GM21367 (cell line): ENCODE results near the gene ARID1B.
A peak's percentile ranks its signal among the peaks of the same experiment; 100 is the strongest.

Source experiments
- ATAC-seq: cut with Tn5 transposase; IDR thresholded peaks from one replicate; pipeline ENCODE4 v1.9.1; 2021; ENCODE audit not compliant: unreplicated experiment

Gene ARID1B

DNA sequence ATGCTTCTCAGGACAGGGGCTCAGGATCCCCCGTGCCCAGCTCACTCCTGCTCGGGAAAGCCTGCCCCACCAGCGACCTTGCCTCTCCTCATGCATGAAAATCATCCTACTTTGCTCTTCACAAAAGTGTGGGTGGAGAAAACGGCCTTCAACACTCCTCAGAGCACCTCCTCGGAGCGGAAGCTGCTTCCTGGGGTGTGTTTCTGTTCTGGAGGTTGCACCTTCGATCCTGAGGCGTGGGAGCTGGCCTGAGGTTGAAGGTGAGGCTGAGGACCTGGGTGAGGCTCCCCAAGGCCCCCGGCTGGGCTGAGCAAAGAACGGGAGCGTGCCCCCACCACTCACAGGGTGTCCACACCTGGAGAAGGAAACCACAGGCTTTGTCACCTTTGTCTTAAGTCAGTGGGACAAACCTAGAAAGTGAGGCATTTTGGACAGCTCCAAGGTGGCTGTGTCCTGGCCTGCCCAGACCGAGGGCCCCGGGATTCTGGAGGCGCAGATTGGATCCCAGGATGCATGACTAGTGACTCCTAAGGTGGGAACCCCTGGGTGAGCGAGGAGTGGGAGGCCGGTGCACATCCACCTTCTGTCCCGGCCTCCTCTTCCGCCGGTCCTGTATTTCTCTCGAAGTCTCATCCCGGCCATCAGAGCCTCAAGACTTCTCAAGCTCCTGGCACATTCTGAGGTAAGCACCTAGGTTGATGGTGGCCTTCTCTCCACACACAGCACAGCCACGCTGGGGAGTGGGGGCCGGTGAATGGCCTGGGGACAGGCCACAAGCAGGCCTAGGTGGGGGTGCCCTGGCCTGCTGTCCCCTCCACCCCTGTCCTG, 441.4 kb downstream of the ARID1B start:
- ATAC-seq, result no peak

GRCh38 chr6:157219201-157220200, 442.3 kb downstream of the ARID1B start:
- no peak for ATAC-seq

GRCh38 chr6:157220485-157220884, 443.3 kb downstream of the ARID1B start:
- ATAC-seq, result no peak

- no peak for ATAC-seq
These were observed 444.1 kb downstream of the ARID1B start for GRCh38 chr6:157221049-157221816.

DNA sequence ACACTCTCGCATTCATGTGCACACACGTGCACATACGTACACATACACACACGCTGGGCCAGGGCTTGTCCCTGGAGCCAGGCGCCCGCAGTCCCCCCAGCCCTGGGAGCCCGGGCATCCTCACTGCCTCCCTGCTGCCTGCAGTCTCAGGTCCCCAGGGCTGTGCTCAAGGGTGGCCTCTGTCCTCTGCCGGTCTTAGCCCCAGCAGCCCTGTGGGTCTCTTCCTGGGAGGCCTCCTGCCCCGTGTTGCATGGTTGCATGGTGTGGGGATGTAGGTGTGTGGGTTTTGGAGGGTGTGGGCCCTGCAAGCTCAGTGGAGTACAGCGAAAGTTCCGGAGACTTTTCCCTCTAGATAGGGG, 444.6 kb downstream of the ARID1B start:
- ATAC-seq, result no peak

DNA sequence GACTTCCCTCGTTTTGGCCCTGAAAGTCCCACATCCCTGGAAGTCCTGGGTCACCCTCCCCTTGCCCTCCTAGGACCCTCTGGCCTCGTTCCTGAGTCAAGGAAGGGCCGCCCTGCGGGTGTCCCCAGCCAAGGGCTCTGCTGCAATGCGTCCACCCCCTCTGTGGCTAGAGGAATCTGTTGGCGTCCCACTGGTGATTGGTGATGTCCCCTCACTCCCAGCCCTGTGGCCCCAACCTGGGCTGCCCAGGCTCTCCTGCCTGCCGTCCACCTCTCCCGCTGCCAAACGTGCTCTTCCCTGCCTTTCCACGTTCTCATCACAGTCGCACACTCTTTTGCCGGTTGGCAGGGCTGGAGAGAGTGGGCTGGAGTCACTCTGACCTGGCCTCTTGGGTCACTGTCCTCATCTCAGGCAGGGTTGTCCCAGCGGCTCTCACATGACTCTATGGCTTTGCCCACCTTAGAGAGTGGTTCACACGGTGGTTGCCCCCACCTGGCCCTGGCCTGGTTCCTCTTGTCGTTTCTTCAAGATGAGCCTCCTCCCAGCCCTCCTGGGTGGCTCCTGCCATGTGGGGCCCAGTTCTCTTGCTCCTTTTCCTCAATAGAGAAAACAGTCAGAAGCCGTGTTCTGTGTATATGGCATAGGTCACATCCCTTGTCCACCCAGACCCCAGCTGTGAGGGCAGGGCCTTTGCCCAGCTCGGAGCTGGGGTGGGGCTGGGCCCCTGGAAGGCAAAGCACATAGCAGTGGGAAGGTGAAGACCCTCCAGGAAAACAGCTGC, 445.2 kb downstream of the ARID1B start:
- ATAC-seq, result peak; percentile 13

GRCh38 chr6:157223021-157223430, 445.8 kb downstream of the ARID1B start:
- peak; percentile 32 for ATAC-seq

- ATAC-seq, result no peak
These were observed 446.3 kb downstream of the ARID1B start for GRCh38 chr6:157223511-157223910.

DNA sequence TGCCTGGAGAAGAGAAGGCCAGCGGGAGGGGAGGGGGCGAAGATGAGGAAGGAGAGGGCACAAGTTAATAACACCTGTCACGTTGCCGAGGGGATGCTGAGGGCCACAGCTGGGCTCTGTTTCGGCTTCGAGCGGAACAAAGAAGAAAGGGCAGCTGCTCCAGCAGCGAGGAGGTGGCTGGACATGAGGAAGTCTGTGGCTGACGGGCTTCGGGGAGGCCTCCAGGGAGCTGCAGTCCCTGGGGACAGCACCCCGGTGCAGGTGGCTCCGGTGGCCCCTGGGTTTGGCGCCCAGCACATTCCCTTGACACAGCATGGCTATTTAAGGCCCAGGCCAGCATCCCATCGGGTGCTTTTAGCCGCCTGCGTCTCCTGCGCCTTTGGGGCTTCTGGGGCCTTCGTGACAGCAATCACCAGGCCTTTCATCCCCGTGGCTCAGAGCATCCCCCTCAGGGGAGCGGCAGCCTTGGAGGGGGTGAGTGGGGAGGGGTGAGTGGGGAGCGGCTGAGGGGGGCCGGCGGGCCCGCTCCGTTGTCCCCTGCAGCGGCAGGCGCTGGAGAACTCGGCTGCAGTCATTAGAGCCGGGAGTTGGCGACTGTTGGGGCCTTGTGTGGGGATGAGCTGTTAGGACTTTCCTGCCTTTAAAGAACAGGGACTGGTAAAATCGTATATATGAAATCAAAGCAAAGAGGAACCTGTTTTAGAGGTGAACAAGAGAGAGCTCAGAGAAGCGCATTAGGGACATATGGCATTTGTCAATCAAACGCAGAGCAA, 447.2 kb downstream of the ARID1B start:
- peak; percentile 39 for ATAC-seq

DNA sequence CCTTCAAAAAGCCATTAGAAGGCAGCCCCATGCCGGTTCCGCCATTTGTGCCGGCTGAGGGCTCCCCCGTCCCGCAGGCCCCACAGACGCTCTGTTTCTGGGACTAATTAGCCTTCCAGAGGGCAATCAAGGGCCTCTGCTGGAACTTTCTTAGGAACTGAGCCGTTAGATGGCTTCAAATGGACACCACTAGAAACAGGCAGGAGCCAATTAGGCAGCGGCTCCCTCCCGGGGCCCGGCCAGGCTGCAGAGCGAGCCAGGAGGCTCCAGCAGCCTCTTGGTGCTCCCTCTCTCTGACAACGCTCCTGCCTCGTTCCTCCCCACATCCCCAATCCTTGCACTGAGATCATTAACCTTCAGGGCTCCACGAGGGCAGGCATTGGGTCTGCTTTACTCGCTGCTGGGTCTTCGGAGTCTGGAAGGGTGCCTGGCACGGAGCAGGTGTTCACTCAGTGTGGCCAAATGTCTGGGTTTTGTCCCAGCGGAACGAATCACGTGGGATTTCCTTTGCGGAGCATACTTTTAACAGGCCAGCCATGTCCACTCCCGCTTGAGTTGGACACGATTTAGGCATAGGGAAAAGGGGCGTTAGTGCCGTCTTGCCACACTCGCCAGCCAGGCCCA, 447.9 kb downstream of the ARID1B start:
- ATAC-seq, result no peak

DNA sequence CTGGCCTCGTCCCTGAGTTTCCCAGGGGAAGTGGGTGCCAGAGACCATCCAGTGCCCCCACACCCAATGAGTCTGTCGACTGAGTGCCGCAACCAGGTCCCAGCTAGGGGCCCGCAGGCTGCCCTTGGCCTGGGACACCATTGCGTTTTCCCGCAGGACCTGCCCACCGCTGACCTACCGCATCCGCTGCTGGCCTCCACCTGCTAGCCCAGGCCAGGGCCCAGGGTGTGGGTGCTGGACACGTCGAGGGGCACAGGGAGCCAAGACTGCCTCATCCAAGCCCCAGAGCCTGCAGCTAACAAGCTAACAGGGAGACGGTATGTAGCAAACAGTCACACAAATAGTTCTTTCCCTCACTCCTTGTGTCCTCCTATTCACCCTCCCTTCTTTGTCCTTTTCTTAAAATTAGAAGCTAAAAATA, 448.4 kb downstream of the ARID1B start:
- no peak for ATAC-seq

- ATAC-seq, result no peak
These were observed 448.9 kb downstream of the ARID1B start for GRCh38 chr6:157226026-157226625.

GRCh38 chr6:157226761-157227160, 449.6 kb downstream of the ARID1B start:
- no peak for ATAC-seq

GRCh38 chr6:157227202-157228166, 450.3 kb downstream of the ARID1B start:
- ATAC-seq, result no peak

GRCh38 chr6:157228426-157229131, 451.4 kb downstream of the ARID1B start:
- ATAC-seq, result no peak

DNA sequence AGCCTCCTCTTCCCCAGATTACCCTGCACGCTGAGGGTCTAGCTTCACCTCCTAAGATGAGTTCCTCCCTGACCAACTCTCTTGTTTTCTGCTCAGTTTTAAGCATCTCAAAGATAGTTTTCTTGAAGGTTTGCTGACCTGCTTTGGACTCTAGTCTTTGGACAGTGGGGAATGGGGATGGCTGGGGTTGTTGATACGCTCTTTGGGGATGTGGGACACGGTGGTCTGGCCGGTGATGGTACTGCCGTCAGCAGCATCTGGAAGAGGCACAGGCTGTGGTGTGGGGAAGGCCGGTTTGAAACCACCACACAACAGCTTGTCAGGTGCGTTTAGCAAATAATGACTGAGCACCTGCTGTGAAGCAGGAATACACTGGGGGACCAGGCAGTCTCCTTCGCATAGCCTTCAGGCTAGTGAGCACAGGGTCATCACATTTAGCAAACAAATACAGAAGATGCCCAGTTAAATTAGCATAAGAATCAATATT, 452.0 kb downstream of the ARID1B start:
- no peak for ATAC-seq

DNA sequence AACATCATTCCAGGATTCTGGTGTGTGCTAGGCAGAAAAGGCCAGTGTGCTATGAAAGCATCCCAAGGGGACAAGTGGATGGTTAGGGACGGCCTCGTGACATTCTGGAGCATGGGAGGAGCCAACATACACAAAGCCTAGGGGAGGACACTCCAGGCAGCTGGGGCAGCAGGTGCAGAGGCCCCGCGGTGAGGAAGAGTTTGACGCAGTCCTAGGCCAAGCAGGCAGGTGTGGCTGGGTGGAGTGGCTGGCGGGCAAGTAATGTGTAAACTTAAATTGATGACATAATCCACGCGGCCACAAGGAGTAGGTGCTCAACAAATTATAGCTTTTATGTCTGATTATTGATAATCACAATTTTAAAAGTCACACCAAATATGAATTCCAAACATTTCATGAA, 452.5 kb downstream of the ARID1B start:
- no peak for ATAC-seq
